ENCODE measurements around the gene DUSP10.

DUSP10 gene

GRCh38 chr1:221700948-221701347 is 40.9 kb downstream of the DUSP10 start:
- Histone ChIP-seq H3K4me3 (no peak overlapping the region), H3K27ac (peak overlapping the region in 1 of 21 experiments; percentile 24)

GRCh38 chr1:221700536-221700935 is 41.4 kb downstream of the DUSP10 start:
- H3K27ac ChIP-seq, result no peak overlapping the region
- H3K4me3 ChIP-seq, result no peak overlapping the region

- Histone ChIP-seq H3K4me3 (no peak overlapping the region), H3K27ac (peak overlapping the region in 2 of 21 experiments; percentile 8 to 22)
These were observed 41.8 kb downstream of the DUSP10 start for GRCh38 chr1:221699978-221700519.

- no peak overlapping the region for H3K4me3 ChIP-seq
- peak overlapping the region in 4 of 21 experiments; percentile 0 to 31 (median 15) for H3K27ac ChIP-seq
These were observed 42.3 kb downstream of the DUSP10 start for GRCh38 chr1:221699577-221699976.

GRCh38 chr1:221698579-221699349 is 43.1 kb downstream of the DUSP10 start:
- H3K27ac ChIP-seq, result peak overlapping the region in 3 of 21 experiments; percentile 8 to 31 (median 22)
- H3K4me3 ChIP-seq, result no peak overlapping the region

- H3K27ac ChIP-seq, result no peak overlapping the region
- H3K4me3 ChIP-seq, result no peak overlapping the region
These were observed 43.9 kb downstream of the DUSP10 start for GRCh38 chr1:221697923-221698425.

GRCh38 chr1:221696718-221697461 is 45.0 kb downstream of the DUSP10 start:
- Histone ChIP-seq H3K4me3 (no peak overlapping the region), H3K27ac (no peak overlapping the region)

GRCh38 chr1:221696027-221696426 is 45.9 kb downstream of the DUSP10 start:
- Histone ChIP-seq H3K27ac (no peak overlapping the region), H3K4me3 (no peak overlapping the region)

- no peak overlapping the region for H3K27ac ChIP-seq
- H3K4me3 ChIP-seq, result no peak overlapping the region
These were observed 46.6 kb downstream of the DUSP10 start for GRCh38 chr1:221695301-221695700.

GRCh38 chr1:221694109-221694508 is 47.8 kb downstream of the DUSP10 start:
- H3K27ac ChIP-seq, result no peak overlapping the region
- H3K4me3 ChIP-seq, result no peak overlapping the region

GRCh38 chr1:221693087-221693486 is 48.8 kb downstream of the DUSP10 start:
- Histone ChIP-seq H3K27ac (no peak overlapping the region), H3K4me3 (no peak overlapping the region)

- no peak overlapping the region for H3K4me3 ChIP-seq
- H3K27ac ChIP-seq, result no peak overlapping the region
These were observed 49.2 kb downstream of the DUSP10 start for GRCh38 chr1:221692643-221693042.

GRCh38 chr1:221691261-221691660 is 50.6 kb downstream of the DUSP10 start:
- Histone ChIP-seq H3K27ac (no peak overlapping the region), H3K4me3 (no peak overlapping the region)

- Histone ChIP-seq H3K27ac (no peak overlapping the region), H3K4me3 (no peak overlapping the region)
These were observed 51.0 kb downstream of the DUSP10 start for GRCh38 chr1:221690858-221691257.

- Histone ChIP-seq H3K4me3 (no peak overlapping the region), H3K27ac (peak overlapping the region in 1 of 21 experiments; percentile 18)
These were observed 52.8 kb downstream of the DUSP10 start for GRCh38 chr1:221689138-221689537.

GRCh38 chr1:221688488-221688843 is 53.4 kb downstream of the DUSP10 start:
- H3K4me3 ChIP-seq, result no peak overlapping the region
- H3K27ac ChIP-seq, result peak overlapping the region in 1 of 21 experiments; percentile 18

- Histone ChIP-seq H3K27ac (peak overlapping the region in 1 of 21 experiments; percentile 18), H3K4me3 (no peak overlapping the region)
These were observed 53.9 kb downstream of the DUSP10 start for GRCh38 chr1:221687836-221688487.

- Histone ChIP-seq H3K4me3 (no peak overlapping the region), H3K27ac (no peak overlapping the region)
These were observed 58.2 kb downstream of the DUSP10 start for GRCh38 chr1:221683681-221684080.

GRCh38 chr1:221680085-221680484 is 61.8 kb downstream of the DUSP10 start:
- Histone ChIP-seq H3K27ac (no peak overlapping the region), H3K4me3 (no peak overlapping the region)

GRCh38 chr1:221678014-221678413 is 63.9 kb downstream of the DUSP10 start:
- H3K27ac ChIP-seq, result no peak overlapping the region

More at GRCh38 chr1:221678014-221678413, 63.9 kb downstream of the DUSP10 start:
- no peak overlapping the region for H3K4me3 ChIP-seq
